Germinal center (tissue), 1 donor: Measurements from ENCODE around the gene CEP72.
"Not testable (repeated sequence)": the region's sequence is repeated elsewhere in the genome, so short reads cannot be mapped to it uniquely, and the experiment has no call there.

Source experiments
- DNase-seq: peaks from one replicate; pipeline ENCODE4 v3.0.0; 2012; ENCODE audit warnings: mixed read lengths, low spot score

The CEP72 gene

DNA sequence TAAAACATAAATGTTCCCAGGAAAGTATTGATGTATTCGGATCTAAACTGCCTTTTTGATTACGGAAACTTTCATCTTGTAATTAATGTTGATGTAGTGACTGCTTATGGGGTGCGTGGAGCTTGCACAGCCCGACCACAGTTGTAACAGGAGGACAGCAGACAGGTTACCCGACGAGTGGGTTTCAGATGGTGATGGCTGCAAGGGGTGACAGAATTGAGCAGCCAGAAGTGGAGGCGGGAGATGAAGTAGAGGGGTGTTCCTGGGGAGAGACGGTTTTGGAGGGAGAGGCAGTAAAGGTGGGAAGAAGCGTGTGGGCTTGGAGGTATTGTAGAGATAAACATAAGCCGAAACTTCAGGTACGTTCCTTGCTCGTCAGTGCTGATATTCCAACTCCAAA is 5.8 kb downstream of the CEP72 start:
- no peak for DNase-seq

DNA sequence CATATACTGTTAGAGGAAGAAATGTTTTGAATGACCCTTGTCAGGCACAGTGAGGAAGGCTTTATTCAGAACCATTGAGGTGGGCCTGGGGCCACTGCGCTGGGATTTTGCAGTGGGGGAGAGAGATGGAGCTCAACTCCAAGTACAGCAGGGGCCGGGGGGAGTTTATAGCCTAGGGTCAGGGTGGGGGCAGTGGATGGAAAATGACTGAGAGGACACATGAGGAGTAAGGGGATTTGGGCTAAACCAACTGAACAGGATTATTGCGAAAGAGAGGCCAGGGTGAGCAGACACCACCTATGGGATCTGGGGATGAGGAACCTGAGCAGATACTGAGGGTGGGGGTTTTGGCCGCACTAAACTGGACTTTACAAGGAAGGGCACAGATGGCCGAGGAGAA is 6.3 kb downstream of the CEP72 start:
- no peak for DNase-seq

DNA sequence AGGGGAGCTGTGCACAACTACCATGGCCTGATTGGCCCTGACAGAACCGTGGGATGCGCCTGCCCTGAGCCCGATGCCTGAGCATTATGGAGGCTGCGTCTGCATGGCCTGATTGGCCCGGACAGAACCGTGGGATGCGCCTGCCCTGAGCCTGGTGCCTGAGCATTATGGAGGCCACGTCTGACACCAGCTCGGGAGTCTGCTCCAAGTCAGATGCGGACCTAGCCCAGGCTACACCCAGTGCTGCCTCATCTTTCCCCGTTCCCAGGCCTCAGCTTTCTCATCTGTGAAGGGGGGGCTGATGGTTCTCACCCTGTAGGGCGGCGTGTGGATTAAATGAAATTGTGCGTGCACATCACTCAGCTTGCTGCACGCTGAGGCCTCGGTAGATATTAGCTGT is 7.3 kb downstream of the CEP72 start:
- DNase-seq = no peak

DNA sequence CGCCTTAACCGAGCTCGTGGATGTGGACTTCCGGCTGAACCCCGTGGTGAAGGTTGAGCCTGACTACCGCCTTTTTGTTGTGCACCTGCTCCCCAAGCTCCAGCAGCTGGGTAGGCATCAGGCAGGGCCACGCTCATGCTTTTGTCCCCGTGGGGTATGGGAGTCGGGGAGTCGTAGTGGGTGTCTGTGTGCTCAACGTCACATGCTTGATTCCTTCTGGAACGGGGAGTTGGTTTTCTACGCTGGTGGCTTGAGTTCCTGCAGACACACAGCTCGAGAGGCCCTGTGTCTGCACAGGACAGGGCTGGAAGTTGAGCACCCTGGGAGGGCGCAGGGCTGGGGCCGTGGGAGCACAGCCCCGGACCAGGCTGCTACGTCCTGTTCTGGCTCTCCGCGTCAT is 8.0 kb downstream of the CEP72 start:
- no peak for DNase-seq

DNA sequence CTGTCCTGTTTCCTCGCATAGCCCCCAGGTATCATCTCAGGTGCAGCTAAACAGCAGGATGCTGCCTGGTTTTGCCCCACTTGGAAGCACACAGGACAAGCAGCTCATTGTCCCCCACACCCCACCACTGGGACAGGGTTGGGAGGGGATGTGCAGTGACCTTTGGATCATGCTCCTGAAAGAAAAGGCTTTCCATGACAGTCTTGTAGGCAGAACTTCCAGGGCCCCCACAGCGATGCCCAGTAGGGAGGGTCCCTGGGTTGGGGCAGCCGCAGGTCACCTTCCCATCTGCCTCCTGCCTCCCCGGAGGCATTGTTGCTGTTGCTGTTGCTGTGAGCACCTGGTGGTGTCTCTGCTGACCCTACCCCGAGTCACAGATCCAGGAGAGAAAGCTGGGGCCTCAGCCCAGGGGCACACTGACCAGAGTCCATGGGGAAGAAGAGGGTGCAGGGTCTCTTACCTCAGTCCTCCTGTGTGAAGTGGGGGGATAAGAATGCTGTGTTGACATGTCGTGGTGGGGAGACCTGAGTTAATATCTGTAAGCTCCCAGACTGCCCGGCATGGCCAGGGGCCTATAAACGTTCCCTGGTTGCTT is 8.5 kb downstream of the CEP72 start:
- DNase-seq = no peak

DNA sequence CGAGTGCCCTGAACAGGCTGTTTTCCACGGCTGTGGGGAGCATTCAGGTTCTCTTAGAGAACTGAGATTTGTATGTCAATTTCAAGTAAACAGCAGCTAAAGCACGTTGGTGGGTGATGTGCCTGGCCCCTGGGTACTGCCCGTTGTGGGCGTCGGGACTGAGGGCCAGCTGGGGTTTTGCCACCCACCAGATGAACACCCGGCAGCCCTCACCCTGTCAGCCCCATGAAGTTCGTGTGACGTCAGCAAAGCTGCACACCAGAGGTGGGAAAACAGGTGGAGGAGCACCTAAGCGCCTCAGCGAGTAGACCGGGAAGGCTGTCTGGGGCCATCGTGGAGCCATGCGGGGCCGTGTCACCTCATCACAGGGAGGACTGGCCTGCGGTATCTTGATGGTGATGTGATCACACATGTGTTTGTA is 9.2 kb downstream of the CEP72 start:
- no peak for DNase-seq

DNA sequence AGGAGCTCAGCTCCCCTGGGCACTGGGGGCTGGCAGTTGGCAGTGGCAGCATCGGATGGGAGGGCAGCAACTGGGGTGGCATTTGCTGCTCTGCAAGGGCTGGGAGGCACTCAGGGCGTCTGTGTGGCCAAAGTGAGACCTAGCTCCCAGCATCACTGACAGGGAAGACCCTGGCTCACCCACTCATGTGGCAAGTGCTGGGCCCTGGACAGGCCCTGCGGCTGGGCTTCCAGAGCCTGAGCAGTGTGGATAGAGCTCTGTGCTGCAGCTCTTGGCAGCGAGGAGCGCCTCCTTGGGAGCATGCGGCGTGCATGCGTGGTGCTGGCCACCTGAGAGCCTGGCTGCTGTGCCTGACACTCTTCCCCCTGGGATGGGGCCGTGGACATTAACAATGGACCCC is 10.2 kb downstream of the CEP72 start:
- no peak for DNase-seq

DNA sequence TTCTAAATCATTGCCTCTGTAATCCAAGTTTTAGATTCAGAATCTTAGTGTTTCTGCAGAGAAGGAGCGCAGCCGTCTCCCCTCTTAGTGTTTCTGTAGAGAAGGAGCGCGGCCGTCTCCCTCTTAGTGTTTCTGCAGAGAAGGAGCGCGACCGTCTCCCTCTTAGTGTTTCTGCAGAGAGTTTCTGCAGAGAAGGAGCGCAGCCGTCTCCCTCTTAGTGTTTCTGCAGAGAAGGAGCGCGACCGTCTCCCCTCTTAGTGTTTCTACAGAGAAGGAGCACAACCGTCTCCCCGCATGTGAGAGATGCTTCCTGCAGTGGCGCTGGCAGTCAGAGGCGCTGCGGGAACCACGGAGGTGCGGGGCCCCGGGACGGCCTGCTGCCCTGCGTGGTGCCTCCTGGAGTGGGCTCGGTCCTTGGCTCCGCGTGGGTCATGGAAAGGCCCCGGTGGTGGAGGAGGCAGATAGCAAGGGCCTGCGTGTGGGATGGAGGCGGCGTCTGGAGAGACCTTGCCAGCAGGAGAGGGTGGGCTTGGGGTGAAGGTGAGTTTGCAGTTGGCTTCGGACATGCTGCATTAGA is 10.9 kb downstream of the CEP72 start:
- no peak for DNase-seq

DNA sequence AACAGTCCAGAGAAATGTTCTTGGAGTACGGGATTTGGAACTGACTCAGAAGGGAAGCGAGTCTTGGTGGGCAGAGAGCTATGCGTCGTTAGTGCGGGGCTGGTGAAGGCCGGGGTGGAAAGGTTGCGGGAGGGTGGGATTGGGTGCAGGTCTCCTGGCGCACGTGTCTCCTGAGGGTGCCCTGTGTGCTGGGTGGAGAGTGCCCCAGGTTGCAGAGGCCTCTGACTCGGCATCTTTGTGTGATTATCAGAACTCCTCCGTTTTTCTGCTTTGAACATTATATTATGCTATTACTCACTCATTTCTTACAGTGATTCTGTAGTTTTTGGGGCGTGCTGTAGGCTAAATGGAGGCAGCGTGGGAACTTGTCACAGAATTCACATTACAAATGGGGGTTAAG is 11.4 kb downstream of the CEP72 start:
- DNase-seq = no peak

DNA sequence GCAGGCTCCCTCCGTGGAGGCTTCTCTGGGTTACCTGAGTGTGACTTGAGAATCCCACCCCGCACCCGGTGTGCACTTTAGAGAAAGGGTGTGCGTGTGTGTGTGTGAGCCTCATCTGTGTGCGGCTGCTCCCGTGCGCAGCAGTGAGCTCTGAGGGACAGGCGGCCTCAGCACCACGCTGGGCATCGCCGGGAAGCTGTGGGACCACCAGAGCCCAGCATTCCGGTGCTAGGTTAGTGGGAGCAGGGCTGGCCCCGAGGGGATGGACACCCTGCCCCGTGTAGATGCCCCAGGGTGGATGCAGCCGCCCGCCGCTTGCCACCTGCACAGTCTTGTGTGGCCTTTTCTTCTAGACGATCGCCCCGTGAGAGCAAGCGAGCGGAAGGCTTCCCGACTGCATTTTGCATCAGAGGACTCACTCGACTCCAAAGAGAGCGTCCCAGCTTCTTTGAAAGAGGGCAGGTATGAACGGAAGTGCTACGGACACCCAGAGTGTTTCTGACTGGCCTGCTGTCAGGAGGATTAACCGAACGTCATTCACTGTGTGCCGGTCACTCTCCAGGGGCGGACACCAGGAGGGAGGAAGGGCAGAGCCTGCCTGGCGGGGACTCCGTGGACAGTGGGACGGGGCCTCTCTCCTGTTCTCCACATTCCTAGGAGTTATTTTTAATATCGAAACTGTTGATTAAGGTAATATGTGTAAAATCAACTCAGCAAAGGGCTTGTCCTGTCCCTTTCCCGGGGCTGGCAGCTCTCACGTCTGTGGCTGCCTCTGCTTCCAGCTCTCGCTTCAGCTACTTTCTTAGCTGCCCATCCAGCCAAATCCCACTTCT is 12.2 kb downstream of the CEP72 start:
- DNase-seq = no peak

DNA sequence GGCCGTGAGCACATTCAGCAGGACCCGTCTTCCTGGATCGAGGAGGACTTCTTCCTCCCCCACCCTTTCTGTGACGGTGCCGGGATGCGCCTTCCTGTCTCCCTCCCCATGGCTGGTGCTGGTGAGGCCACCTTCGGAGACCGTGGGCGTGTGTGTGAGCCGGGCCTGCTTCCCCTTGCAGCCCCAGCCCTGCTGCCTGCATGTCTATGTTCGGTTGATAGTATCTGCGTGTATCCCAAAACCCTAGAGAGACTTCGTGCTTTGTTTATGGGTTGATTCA is 12.8 kb downstream of the CEP72 start:
- no peak for DNase-seq

DNA sequence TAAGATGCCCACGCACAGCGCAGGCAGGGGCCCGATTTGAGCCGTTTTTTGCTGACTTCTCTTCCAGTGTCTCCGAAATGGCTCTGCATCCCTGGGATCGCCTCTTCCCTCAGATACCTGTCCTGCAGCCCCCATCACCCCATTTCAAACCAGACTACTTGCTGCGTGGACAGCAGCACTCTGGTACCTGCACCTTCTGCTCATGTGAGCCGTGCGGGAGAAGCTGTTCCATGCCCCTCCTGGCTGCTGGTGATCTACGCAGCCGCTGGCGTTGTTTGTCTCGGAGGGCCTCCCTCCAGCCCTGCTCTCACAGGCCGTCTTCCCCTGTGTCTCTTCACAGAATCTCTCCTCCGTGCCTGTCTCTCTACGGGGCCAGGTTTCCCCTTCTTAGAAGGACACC is 13.4 kb downstream of the CEP72 start:
- no peak for DNase-seq

DNA sequence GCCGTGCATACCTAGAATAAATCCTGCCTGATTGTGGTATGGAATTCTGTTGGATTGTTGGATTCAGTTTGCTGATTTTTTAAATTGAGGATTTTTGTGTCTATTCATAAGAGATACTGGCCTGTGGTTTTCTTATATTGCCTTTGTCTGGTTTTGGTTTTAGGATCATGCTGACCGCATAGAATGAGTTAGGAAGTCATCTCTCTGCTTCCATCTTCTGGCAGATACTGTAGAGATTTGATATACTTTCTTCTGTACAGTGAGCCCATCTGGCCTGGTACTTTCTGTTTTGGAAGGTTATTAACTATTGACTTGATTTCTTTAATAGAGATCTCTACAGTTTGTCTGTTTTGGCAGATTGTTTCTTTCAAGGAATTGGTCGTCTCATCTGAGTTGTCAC is 14.7 kb downstream of the CEP72 start:
- DNase-seq = no peak

DNA sequence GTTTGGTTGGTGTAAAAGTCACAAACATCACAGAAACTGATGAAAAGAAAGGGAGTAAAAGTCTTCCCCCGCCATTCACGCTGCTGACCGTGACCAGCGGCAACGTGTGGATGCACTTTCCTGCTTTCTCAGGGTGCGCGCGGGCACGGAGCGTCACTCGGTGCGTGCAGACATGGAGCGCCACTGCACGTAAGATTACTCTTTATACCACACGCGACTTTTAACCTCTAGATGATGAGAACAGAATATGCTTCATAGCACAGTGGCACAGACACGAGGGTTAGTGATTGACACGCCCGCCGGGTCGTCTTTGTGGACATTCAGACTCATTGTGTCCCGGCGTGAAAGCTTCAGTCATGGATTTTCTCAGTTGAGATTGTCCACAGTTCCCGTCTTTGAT is 15.7 kb downstream of the CEP72 start:
- no peak for DNase-seq

DNA sequence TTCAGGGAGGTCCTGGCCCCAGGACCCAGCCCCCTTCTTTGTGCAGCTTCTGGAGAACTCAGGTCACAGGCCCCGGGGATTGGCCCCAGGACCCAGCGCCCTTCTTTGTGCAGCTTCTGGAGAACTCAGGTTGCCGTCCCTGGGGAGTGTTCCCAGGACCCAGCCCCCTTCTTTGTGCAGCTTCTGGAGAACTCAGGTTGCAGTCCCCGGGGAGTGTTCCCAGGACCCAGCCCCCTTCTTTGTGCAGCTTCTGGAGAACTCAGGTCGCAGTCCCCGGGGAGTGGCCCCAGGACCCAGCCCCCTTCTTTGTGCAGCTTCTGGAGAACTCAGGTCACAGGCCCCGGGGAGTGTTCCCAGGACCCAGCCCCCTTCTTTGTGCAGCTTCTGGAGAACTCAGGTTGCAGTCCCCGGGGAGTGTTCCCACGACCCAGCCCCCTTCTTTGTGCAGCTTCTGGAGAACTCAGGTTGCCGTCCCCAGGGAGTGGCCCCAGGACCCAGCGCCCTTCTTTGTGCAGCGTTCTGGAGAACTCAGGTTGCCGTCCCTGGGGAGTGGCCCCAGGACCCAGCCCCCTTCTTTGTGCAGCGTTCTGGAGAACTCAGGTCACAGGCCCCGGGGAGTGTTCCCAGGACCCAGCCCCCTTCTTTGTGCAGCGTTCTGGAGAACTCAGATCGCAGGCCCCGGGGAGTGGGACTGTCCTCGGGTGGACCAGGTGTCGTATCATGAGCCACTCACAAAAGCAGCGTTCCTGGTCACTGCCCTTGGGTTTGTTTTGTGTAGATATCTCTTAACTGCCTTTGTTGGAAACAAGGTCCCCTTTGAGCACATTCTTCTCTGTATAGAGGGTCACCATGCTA is 16.4 kb downstream of the CEP72 start:
- DNase-seq = not testable (repeated sequence)

DNA sequence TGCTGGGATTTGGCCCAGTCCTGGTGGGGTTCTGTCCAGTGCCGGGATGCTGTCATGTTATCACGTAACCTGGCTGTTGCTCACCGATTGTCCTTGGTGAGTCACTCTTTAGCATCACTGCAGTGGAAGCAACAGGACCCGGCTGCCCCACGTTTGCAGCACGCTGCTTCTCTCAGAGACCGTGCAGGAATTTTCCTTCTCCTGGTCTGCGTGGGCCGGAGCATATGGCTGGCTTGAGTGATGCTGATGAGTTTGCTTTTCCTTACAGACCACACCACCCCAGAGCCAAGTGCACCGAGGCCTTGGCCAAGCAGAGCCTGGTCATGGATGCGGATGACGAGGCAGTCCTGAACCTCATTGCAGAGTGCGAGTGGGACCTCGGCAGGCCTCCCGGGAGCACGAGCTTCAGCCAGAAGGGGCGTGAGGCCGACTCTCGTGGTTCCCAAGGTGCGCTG is 21.4 kb downstream of the CEP72 start:
- no peak for DNase-seq

DNA sequence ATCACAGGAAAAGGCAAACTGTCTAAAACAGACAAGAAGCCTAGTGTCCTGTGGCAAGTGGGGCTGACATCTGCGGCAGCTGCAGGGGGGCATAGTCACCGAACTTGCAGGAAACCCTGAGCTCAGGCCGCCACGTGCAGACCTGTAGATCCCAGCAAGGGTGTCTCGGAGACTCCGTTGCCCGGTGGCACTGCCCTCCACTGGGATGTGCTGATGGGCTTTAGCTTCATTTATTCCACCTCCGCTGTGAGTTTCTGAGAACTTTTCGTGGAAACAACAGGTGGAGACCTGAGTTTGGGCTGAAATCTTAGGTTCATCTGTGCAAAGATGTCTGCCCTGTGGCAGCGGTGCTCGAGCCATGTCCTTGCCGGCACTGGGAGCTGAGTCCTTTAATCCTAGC is 22.1 kb downstream of the CEP72 start:
- DNase-seq = no peak

DNA sequence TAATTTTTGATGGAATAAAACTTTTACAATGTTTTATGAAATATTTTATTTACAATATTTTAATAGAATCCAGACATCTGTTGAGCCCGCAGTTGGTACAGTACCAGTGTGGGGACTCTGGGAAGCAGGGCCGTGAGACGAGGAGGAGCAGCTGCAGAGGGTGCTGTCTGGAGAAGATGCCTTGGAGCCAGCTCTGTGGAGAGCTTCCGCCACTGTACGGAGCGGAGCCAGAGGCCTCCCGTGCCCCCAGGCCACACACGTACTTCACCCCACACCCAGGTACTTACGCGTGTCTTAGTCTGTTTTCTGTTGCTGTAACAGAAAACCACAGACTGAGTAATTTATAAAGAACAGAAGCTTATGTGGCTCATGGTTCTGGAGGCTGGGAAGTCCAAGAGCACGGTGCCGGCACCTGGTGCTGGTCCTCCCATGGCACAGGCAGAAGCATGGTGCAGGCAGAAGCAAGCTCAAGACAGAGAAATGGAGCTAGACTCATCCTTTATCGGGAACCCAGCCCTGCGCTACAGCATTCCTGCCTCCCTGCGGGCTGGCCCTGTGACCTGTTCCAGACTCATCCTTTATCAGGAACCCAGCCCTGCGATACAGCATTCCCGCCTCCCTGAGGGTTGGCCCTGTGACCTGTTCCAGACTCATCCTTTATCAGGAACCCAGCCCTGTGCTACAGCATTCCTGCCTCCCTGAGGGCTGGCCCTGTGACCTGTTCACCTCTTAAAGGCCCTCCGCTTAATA is 23.3 kb downstream of the CEP72 start:
- DNase-seq = no peak

DNA sequence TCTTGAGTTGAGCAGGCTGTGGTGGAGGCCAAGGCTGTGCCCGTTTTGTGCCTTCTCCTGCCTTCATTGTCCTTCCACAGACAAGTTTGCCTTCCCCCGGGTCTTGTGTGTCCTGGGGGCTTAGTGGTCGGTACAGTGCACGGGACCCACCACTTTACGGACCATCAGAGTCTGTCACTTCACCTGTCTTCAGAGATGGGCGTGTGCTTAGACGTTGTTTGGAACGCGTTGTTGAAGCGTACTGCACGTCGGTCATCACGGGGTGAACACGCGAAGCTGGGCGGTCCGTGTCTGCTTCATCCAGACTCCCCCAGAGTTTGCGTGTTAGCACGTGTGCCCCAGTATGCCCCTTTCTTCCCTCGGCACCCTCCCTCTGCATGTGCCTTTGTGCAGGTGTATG is 24.8 kb downstream of the CEP72 start:
- DNase-seq = no peak

DNA sequence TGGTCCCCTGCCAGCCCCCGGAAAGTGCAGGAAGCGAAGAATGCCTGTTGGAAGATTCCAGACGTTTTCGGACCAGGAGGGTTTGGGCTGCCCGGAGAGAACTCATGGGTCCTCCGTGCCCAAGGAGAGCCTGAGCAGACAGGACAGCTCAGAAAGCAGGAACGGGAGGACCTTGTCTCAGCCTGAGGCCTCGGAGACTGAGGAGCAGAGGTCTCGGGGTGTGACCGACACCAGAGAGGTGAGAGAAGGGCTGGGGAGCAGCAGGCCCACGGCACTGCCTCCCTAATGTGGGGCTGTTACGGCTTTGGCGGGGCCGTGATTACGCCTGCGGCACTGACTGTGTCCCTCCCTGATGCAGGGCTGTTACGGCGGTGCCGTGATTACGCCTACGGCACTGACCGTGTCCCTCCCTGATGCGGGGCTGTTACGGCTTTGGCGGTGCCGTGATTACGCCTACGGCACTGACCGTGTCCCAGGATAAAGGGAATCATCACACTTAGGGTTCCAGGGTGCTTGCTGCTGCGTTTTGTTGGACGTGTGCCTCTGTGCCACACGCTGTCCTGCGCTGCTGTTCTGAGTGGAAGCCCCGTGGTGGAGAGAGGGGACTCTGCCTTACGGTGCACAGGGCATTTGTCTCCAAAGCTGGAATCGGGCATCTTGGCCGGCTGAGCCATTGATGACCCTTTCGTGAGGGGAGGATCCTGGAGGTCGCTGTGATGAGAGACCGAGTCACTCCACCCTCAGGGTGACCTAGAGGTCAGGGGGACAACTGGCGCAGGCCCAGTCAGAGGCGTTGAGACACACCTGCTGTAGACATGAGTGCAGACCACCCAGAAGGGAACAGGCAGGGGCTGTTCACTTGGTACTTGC is 25.7 kb downstream of the CEP72 start:
- no peak for DNase-seq
